ENCODE measurements around the gene SOX6. TPM values are rescaled to one million over a fixed set of nuclear protein-coding genes. Genes with fewer than 3 reads are reported as not detected.

The SOX6 gene
- total RNA-seq, 4 donors from 2014 or later: 5.7 to 23.8 (median 18.4) TPM

GRCh38 chr11:16242806-16243205 lies 113.5 kb downstream of the SOX6 start:
- no peak overlapping the region for H3K27ac ChIP-seq
- H3K4me1 ChIP-seq: peaks cover 0 to 16% (median 4%) of the 10 kb centered on the region in 4 donors
- H3K27me3 ChIP-seq: no peaks in the 10 kb centered on the region
- no peak overlapping the region for H3K4me3 ChIP-seq
- no peaks in the 10 kb centered on the region for H3K36me3 ChIP-seq
- peaks cover 0 to 3% (median 0%) of the 10 kb centered on the region in 4 donors for H3K9me3 ChIP-seq
- 81 to 95% methylated on average over 2 of the region's 2 CpGs for WGBS, 2 donors
- DNase-seq (ENCODE audit: low spot score in 2 of 2): no peak
- TF ChIP-seq EP300 (IDR thresholded peaks at IDR 0.05): no peak
- TF ChIP-seq CTCF (IDR thresholded peaks at IDR 0.05): no peak
- no peak for TF ChIP-seq POLR2A (IDR thresholded peaks at IDR 0.05)

- Histone ChIP-seq H3K27me3 (no peaks in the 10 kb centered on the region), H3K9me3 (no peaks in the 10 kb centered on the region), H3K4me3 (no peak overlapping the region), H3K27ac (no peak overlapping the region), H3K4me1 (peaks cover 0 to 16% (median 4%) of the 10 kb centered on the region in 4 donors), H3K36me3 (no peaks in the 10 kb centered on the region)
- TF ChIP-seq EP300 (IDR thresholded peaks at IDR 0.05) (no peak), POLR2A (IDR thresholded peaks at IDR 0.05) (no peak)
- WGBS, 2 donors: 98 to 100% methylated on average over 1 of the region's 1 CpG
- no peak for DNase-seq (ENCODE audit: low spot score in 2 of 2)
Measured at GRCh38 chr11:16240687-16241086, 115.7 kb downstream of the SOX6 start.

- H3K9me3 ChIP-seq: no peaks in the 10 kb centered on the region
- H3K27ac ChIP-seq: peak overlapping the region; percentile 21 to 68 (median 51)
- peaks cover 0 to 16% (median 4%) of the 10 kb centered on the region in 4 donors for H3K4me1 ChIP-seq
- no peak overlapping the region for H3K4me3 ChIP-seq
- no peaks in the 10 kb centered on the region for H3K36me3 ChIP-seq
- 37 to 41% methylated on average over 7 of the region's 7 CpGs for whole genome bisulfite sequencing, 2 donors
- no peak for TF ChIP-seq CTCF (IDR thresholded peaks at IDR 0.05)
- TF ChIP-seq EP300 (IDR thresholded peaks at IDR 0.05): no peak
- TF ChIP-seq POLR2A (IDR thresholded peaks at IDR 0.05): no peak
- no peaks in the 10 kb centered on the region for H3K27me3 ChIP-seq
- DNase-seq (ENCODE audit: low spot score in 2 of 2): no peak
Measured at GRCh38 chr11:16239141-16240105, 116.9 kb downstream of the SOX6 start.

- Histone ChIP-seq H3K9me3 (no peaks in the 10 kb centered on the region), H3K4me1 (peaks cover 0 to 14% (median 0%) of the 10 kb centered on the region in 4 donors), H3K27ac (no peak overlapping the region), H3K36me3 (no peaks in the 10 kb centered on the region), H3K27me3 (no peaks in the 10 kb centered on the region), H3K4me3 (no peak overlapping the region)
- DNase-seq (ENCODE audit: low spot score in 2 of 2): no peak
- TF ChIP-seq EP300 (IDR thresholded peaks at IDR 0.05) (no peak), POLR2A (IDR thresholded peaks at IDR 0.05) (no peak), CTCF (IDR thresholded peaks at IDR 0.05) (no peak)
- WGBS, 2 donors: 59 to 69% methylated on average over 3 of the region's 3 CpGs
Measured at GRCh38 chr11:16226245-16226644, 130.1 kb downstream of the SOX6 start.

- H3K27me3 ChIP-seq: no peaks in the 10 kb centered on the region
- TF ChIP-seq CTCF (IDR thresholded peaks at IDR 0.05): no peak
- no peak overlapping the region for H3K4me3 ChIP-seq
- H3K9me3 ChIP-seq: no peaks in the 10 kb centered on the region
- no peak for DNase-seq (ENCODE audit: low spot score in 2 of 2)
- no peaks in the 10 kb centered on the region for H3K36me3 ChIP-seq
- H3K27ac ChIP-seq: no peak overlapping the region
- H3K4me1 ChIP-seq: peaks cover 0 to 14% (median 0%) of the 10 kb centered on the region in 4 donors
- WGBS, 2 donors: 74 to 83% methylated on average over 1 of the region's 1 CpG
Measured at GRCh38 chr11:16225623-16226022, 130.7 kb downstream of the SOX6 start.
